HuH-7.5 (cell line): ENCODE results near the gene MPZL2.

Experiments used
- DNase-seq: peaks from one replicate; pipeline ENCODE4 v3.0.0; 2011; ENCODE audit warnings: low spot score

The MPZL2 gene

DNA sequence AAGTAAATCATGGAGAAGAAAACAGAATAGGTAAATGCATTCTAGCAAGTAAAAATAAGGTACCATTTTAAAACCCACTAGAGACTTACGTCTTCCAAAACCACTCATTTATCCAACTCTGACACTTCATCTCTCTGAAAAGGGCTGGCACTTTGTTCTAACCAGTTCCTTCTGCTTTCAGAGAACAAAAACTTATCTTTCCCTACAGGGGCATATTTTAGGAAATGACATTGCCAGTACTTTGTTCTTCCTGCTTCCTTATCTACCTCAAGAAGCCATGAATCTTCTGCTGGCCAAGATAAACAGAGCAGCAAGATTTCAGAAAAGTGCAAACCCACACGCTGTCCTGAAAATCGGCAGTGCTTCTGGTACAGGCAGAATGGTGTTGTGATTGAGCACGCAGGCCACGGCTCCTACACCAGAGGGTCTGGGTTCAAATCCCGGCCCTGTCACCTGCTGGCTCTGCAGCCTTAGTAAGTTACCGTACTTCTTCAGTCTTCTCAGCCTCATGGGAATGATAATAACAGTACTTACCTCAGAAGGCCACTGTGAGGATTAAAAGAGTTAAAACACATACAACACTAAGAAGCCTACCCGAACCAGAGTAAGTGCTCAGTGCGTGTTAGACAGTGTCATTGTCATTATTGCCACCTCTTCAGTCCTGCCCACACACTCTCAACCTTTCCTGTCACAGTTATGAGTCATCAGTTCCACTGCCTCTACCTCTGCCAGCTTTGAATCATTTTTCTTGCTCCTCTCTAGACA lies 22.9 kb downstream of the MPZL2 start:
- no peak for DNase-seq

DNA sequence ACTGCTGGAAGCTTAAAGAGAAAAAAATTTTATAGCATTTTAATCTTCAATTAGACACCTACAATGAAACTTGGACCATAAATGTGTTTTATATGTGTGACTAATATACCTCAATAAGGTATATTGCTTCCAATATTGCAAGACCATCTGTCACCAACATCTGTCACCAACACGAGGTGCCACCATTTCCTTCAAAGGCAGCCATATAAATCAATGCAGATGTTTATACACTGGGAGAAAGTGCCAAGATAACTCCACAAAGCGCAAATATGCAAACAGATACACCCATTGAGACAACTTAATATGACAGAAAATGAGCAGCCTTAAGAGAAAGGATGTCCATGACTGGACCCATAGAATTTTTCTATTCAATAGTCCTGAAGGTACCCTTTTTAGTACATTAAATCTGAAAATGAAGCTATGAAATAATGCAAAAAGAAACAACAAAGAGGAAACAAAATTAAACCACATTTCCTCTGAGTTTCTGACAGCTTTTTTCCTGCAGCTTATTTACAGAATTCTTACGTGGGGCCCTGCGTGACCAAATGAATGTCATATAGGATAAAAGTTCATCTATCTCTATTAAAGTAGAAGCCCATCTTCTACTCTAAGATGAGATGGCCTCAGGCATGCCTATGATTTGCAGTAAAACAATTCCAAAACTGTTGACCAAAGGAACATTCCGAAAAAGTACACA lies 24.4 kb downstream of the MPZL2 start:
- DNase-seq, result no peak

DNA sequence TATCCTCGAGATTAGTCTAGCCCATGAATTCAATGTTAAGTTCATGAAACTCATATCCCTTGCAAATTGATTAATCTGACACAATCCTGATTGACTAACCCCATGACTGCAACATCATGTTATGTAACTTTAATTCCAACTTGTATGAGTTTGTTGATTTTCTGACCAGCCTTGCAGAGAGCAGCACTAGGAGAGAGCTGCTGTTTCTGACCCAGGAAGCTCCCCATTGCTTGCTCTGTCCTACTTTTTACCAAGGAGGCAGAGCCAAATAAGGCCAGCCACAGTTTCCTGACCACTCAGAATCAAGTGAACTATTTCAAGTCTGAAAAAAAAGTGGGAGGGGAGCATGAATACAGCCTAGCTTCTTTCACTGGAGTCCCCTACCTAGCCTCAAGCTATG lies 25.2 kb downstream of the MPZL2 start:
- no peak for DNase-seq

DNA sequence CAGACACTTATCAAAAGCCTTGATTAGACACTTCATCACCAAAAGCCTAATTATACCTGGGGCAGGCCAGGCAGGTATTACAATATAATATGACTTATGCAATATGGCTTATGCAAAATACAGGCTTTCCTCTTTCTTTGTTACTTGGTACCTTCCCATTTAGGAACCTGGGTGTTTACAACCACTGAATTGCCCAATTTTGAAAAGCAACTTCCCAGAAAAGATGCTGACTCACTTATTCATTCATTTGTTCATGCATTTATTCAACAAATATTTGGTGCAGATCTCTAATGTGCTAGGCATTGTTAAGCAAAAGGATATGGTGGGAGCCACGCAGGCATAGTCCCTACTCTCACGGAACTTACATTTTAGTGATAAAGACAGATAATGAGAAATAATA lies 25.7 kb downstream of the MPZL2 start:
- DNase-seq, result no peak

DNA sequence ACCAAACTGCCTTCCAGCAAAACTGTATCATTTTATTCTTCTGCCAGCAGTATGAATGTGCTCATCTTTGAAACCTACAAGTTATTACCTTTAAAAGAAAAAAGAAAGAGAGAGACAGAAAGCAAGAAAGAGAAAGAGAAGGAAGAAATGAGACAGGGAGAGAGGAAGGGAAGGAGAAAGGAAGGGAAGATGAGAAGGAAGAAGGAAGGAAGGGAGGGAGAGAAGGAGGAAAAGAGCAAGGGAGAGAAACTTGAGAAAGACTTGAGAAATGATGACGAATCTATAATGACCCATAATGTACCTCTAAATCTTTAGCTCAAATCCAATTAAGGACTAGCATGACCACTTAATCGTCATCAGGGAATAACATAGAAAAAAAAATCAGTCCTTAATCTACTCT lies 27.9 kb downstream of the MPZL2 start:
- no peak for DNase-seq

DNA sequence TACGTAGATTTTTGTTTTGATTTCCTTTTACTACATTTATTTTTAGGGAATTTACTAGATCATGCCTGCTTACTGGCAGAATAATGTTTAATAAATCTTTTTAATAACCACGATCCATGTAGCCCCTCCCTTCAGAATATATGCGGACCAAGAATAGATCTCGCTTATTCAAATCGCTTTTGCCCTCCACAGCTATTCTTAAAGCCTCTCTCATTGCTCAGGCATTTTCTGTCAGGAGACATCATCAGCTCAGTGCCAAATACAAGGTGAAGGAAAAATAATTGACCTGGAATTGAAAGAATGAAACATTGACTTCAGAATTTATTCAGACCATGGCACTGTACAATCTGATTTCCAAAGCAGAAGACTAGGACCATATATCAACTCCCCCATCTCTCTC lies 29.3 kb downstream of the MPZL2 start:
- no peak for DNase-seq

DNA sequence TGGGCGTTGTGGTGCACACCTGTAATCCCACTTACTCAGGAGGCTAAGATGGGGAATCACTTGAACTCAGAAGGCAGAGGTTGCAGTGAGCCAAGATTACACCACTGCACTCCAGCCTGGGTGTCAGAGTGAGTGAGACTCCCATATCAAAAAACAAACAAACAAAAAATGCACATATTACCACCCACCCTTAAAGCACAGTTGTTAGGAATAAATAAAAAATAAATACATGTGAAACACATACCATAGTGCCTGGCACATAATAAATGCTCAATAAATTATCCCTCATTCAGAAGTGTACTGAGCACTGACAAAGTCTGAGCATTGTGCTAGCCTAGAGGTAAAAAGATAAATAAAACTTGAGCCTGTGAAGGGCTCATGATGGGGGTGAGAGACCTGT lies 30.2 kb downstream of the MPZL2 start:
- no peak for DNase-seq

DNA sequence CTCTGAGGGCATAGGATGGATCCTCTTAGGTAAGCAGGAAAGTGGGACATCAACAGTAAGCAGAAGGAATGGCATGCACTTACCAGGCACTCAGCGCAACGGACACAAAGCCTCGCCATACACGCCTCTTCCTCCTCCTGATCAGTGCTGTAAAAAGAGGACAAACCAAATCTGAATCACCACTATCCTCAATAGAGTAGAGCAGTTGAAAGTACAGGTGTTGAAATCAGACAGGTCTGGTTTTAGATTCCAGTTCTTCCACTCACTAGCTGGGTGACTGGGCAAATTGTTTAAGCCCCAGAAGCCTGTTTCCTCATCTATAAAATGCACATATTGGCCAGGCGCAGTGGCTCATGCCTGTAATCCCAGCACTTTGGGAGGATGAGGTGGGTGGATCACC lies 30.7 kb downstream of the MPZL2 start:
- no peak for DNase-seq

DNA sequence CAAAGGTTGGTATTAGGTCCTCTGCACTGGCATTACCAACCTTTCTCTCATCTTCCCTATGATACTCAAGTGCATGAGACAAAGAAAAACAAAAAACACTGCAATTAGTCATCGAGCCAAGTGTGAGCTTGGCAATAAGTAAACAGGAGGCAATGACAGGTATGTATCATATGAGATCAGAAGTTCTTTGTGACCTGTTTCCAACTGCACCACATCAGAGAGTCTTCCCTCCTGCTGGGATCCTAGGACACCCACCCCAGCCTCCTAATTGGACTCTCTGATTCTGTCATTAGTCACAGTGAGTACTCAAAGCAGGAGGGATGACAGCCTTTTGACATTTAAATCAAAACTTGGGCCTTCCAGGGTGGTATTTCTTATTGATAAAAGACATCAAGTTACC lies 31.4 kb downstream of the MPZL2 start:
- DNase-seq, result no peak

DNA sequence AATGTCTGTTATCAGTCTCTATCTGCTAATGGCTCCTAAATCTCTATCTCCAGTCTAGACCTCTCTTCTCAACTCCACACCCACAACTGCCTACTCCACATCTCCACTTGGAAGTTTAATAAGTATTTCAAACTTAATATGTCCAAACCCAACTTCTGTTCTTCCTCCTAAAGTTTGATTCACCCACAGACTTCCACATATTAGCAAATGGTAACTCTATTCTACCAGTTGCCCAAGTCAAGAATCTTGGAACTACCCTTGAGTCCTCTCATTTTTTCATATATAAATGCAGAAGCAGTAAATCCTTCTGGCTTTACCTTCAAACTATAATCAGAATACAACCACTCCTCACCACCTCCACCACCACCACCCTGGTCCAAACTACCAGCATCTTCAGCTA lies 32.6 kb downstream of the MPZL2 start:
- DNase-seq, result no peak

DNA sequence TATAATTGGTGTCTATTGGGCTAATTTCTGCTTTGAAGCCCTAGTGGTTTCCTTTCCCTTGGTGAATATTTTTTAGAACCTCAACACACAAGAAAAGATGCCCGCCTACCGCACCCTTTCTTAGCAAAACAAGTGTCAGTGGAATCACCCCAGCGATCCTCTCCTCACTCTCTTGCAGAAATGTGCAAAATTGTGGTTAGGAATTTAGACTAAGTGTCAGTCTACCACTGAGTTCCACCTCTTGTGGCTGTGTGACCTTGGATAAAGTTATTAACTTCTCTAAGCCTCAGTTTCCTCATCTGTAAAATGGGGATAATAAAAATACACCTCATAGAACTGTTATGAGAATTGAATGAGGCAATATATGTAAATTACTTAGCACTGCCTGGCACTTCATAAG lies 34.0 kb downstream of the MPZL2 start:
- DNase-seq, result no peak

DNA sequence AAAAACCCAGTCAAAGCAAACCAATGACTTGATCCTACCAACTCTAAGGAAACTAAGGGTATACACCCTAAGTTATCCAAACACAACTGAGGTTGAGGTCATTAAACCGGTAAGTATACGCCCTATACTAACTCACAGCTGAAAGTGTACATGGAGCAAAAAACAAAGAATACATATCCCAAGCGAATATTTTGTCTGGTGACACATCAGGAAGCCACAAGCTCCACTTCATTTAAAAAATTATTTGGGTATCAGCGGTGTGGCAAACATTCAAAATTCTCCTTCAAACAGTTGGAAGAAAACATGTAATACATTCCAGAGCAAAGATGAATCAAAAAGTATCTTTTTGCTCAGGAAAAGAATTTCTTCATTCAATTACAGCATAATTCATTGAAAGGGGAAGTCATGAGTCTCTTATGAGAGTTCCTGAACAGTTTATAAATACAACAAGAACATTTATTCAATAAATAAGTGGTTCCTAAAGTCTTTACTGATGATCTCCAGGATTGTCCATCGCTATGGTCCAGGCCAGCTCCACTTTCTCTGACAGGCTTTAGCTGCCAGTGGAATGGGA lies 34.7 kb downstream of the MPZL2 start:
- no peak for DNase-seq

DNA sequence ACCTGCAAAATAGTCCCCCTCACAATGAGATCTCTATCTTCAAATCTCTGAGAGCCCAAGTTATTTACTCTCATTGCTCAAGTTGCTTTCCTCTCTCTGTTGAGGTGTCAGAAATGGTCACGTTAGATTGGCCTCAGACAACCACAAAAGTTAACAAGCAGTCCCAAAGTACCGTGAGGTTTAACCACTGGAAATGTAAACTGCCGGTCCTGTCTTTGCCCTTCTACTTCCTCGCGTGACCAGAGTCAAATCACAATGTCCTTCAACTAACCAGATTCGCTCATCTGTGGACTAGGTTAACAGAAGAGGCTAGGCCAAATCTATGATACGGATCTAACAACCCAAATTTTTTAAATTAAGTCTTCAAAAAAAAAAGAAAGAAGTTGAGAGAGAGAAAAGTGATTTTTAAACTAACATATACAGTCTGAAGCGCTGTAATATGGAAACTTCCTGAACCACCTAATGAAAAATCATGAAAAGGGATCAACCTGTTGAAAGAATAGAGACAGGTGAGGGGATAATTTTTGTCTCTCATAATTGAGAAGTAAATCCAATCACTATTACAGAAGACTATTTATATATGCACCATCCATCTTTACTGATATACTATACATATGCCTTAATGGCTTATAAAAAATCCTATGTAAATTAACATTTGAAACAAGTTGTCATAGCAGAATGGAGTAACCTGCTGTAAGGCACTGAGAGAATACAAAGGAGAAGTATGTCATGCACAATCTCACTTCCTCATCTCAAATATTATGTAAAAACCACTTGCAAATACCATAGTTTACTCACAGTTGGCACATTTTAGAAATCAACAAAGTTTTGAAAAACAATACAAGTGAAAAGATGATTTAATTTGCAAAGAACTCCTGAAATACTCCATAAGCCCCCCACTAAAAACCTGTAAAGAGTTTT lies 36.0 kb downstream of the MPZL2 start:
- DNase-seq, result no peak

DNA sequence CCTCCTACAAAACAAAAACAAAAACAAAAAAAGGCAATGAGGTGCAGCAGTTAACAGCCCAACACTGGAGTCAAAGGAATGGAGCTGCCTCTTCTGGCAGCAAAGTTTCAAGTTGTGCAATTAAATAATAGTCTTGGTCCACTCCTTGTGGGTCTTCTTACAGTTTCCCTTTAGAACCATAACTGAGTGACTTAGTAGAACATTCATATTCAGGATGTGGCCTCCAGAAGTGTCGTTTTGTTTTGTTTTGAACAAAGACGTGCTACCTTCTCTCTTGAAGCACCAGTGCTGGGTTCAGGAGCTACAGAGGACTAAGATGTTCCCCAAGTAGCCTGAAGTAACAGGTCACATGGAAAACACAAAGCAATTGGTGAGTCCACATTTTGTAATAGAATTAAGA lies 37.3 kb downstream of the MPZL2 start:
- DNase-seq, result no peak

DNA sequence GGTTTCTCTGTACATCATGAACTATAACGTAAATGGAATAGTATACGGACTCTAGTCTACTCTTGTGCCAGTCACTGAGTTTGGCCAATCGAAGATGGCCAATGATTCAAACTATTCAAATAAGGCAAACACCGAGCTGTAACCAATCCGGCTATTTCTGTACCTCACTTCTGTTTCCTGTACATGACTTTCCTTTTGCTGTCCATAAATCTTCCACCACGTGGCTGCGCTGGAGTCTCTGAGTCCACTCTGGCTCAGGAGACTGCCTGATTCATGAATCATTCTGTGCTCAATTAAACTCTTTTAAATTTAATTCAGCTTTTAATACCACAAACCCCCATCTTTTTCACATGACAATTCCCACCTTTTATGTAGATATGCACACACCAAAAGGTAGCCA lies 37.8 kb downstream of the MPZL2 start:
- no peak for DNase-seq

DNA sequence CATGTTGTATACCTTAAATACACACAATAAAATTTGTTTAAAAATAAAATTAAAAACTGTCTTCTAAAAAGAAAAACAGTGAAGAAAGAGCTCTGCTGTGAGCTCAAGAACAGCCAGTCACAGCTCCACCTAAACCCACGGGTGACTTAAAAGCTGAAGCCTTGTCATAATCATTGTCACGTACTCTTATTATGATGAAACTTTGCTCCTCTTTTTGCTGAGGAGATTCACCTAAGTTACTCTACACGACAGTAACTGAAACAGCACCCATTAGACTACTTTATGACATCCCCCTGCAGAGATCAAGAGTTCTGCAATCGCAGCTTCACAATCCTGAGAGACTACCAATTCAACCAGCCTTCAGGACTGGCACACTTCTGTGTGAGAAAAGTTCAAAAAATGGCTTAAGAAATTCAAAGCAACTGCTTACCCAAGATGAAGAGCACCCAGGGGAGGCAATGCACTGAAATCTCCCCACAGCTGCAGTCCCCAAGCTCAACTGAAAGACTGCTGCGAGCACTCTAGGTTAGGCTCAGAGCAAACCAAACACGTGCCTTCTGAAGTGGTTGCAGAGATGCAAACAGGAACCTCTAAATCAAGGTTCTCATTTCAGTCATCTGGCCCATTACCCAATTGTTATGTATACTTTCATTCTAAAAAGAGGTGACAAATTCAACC lies 39.4 kb downstream of the MPZL2 start, which contains the start of gene JAML:
Gene JAML (minus strand): TSS at position 501 of the 678 bp plus-strand sequence. CDS start 10,145 bp downstream, outside the sequence.
- no peak for DNase-seq

DNA sequence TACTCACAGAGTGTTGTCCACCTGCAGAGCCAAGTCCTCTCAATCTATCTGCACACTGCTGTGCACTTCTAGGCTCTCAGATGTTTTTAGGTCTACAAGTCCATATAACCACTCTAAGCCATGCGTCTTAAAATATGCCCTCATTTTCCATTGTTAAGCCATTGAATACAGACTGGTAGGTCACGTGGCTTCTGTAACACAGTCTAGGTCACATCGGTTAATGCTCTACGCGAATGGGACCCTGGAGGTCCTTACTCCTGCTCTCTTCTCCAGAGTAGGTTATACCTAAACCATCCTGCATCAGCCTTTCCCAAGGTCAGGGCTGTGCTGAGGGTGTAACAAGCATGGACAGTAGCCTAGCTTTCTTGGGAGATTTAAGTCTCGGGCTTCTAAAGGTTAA lies 40.1 kb downstream of the MPZL2 start:
- no peak for DNase-seq

DNA sequence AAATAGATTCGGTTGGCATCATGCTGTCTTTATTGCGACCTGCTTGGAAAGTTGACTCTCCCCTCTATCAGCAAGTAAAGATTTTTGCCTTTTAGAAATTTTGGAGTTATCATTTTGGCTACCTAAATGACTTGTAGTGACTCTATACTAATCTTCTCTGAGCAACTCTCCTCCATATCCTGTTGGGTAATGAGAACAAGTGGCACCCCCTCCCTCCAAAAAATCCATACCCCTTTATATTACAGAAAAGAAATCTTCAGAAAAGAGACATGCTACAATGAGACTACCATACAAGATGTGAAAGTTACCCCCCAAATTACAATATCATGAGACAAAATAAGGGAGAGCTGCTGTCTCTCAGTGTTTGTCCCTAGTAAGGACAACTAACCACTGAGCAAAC lies 40.5 kb downstream of the MPZL2 start:
- no peak for DNase-seq

DNA sequence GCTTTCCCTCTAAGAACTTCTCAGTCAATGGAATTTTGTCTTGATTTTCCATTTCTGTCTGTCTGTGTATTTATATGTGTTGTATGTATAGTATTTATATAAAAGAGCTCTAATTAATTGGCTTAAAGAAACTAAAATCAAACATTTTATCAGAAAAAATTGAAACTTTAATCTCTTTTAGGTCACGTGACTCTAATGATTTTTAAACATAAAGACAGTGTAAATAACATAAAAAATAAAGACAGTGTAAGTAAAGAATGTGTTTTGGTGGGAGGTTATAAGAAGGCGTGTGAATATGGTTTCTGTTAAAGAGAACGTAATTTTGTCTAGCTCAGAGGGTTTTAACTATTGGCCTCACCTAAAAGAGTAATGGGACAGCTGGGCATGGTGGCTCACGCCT lies 41.7 kb downstream of the MPZL2 start:
- no peak for DNase-seq

DNA sequence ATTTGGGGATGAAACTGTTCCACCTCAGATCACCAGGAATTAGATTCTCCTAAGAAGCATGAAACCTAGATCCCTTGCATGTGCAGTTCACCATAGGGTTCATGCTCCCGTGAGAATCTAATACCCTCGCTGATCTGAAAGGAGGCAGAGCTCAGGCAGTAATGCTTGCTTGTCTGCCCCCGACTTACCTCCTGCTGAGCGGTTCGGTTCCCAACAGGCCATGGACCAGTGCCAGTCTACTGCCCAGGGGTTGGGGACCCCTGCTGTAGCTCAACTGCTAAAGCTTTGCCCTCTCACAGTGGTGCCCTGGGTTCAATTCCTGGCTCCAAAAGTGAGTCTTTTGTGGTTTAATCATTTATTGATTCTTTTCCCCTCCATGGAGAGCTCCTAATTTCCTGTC lies 42.7 kb downstream of the MPZL2 start:
- no peak for DNase-seq

DNA sequence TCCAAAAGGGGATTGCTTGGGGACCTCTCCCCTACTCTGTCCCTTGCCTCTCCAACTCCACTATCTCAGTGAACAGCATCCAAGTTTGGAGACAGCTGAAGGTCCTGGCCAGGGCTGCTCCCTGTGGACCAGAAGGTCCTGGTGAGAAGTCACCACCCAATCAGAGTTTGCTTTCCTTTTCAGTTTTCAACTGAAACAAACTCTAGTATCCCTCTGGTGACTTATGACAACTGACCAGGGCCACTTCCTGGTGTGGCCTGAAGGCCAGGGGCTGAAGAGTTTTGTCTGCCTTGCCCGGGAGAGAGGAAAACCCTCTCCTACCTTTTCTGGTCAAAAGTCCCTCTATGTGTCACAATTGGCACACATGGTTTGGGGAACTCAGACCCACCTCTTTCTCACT lies 44.4 kb downstream of the MPZL2 start:
- DNase-seq, result no peak

DNA sequence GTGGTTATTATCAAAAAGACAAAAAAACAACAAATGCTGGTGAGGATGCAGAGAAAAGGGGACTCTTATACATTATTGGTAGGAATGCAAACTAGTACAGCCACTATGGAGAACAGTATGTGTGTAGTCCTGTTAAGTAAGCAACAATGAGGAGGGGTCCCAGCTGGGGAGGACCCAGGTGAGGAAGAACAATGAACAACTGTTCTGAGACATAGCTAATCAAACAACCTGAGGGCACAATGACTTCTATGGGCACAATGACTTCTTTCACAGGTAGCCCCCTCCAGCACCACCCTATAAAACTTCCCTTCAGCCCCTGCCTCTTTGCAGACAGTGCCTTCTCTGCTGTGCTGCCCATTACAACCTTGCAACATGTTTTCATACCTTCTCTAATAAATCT lies 44.9 kb downstream of the MPZL2 start:
- DNase-seq, result no peak
